Caco-2 (cell line): ENCODE measurements around the gene KSR2. TPM values are rescaled to one million over a fixed set of nuclear protein-coding genes. Genes with fewer than 3 reads are reported as not detected.

Experiments
- BruUV-seq: library from RNA; stranded (reverse); fragments of 400-500 nt; replicated peaks from 2 replicates; lab custom pipeline; 2021; lab: Mats Ljungman, UMichigan
- CTCF ChIA-PET: fragments of 300-600 bp; sonication (Branson Sonifier 250); formaldehyde crosslinking; loops from one replicate; lab custom pipeline; 2022; ENCODE audit warnings: antibody characterized with exemption; lab: Charles Lee
- POLR2A ChIA-PET: fragments of 300-600 bp; sonication (Branson Sonifier 250); formaldehyde crosslinking; loops from one replicate; lab custom pipeline; 2022; ENCODE audit warnings: antibody characterized with exemption; lab: Charles Lee
- DNase-seq, 2 experiments: peaks; one replicate each; pipeline versions ENCODE4 v3.0.0 to v3.0.0-alpha.2; 2020 to 2022
- H3K27me3 ChIP-seq: replicated peaks from 2 replicates; pipeline ENCODE4 v1.6.0; 2011; ENCODE audit warnings: low read length; ENCODE audit not compliant: control insufficient read depth, insufficient read depth
- H3K36me3 ChIP-seq: 2 replicates; pipeline ENCODE4 v1.5.1; 2011; ENCODE audit warnings: low read length; ENCODE audit not compliant: control insufficient read depth, insufficient read depth
- H3K4me1 ChIP-seq: fragments of 250-450 bp; sonication (Bioruptor Pico); 2 replicates; pipeline ENCODE4 v1.5.1; 2020; ENCODE audit warnings: mild to moderate bottlenecking
- H3K4me3 ChIP-seq: 2 replicates; pipeline ENCODE4 v1.5.1; 2011; ENCODE audit warnings: low read depth, mild to moderate bottlenecking, control low read depth, low read length
- H3K9me3 ChIP-seq: fragments of 250-450 bp; sonication (Bioruptor Pico); 2 replicates; pipeline ENCODE4 v1.5.1; 2020; ENCODE audit warnings: mild to moderate bottlenecking, moderate library complexity
- H3K27ac Mint-ChIP-seq: one replicate; pipeline ENCODE4 v1.8.0; 2022; ENCODE audit warnings: mixed read lengths; ENCODE audit not compliant: unreplicated experiment
- H3K27me3 Mint-ChIP-seq: one replicate; pipeline ENCODE4 v1.8.0; 2022; ENCODE audit warnings: mixed read lengths; ENCODE audit not compliant: insufficient read depth, unreplicated experiment
- H3K36me3 Mint-ChIP-seq: one replicate; pipeline ENCODE4 v1.8.0; 2022; ENCODE audit warnings: mild to moderate bottlenecking, mixed read lengths; ENCODE audit not compliant: insufficient read depth, unreplicated experiment
- H3K4me1 Mint-ChIP-seq: one replicate; pipeline ENCODE4 v1.8.0; 2022; ENCODE audit warnings: low read depth, mixed read lengths; ENCODE audit not compliant: unreplicated experiment
- H3K4me3 Mint-ChIP-seq: one replicate; pipeline ENCODE4 v1.8.0; 2022; ENCODE audit warnings: mild to moderate bottlenecking, moderate library complexity, mixed read lengths; ENCODE audit not compliant: unreplicated experiment
- H3K9me3 Mint-ChIP-seq: one replicate; pipeline ENCODE4 v1.8.0; 2022; ENCODE audit warnings: mixed read lengths; ENCODE audit not compliant: unreplicated experiment
- CTCF ChIP-seq, 2 experiments: fragments of 200-600 bp in 1 of 2; IDR thresholded peaks; 1 replicate in 1 of 2; 2 replicates in 1 of 2; pipeline versions ENCODE4 v1.5.1 to v1.8.0; 2011 to 2022; ENCODE audit warnings: antibody characterized with exemption in 1 of 2, control low read depth in 1 of 2, inconsistent platforms in 1 of 2, low read depth in 1 of 2, low read length in 1 of 2, mild to moderate bottlenecking in 1 of 2, moderate library complexity in 1 of 2; ENCODE audit not compliant: insufficient read depth in 1 of 2, severe bottlenecking in 1 of 2, unreplicated experiment in 1 of 2
- intact Hi-C: fragments of 100-400 bp; cut with micrococcal nuclease; formaldehyde crosslinking; loops from one replicate; pipeline ENCODE4 v1.10.0; 2022; ENCODE audit not compliant: unreplicated experiment
- total RNA-seq: library from RNA; stranded (reverse); gene quantifications from 2 replicates; pipeline ENCODE4 v1.2.3, GENCODE V29; 2022

The KSR2 gene
- total RNA-seq, 1 experiment from 2014 or later = 0.66 TPM

GRCh38 chr12:117844114-117844830, 124.5 kb downstream of the KSR2 start:
- ChIA-PET CTCF (no interaction called here), POLR2A (no interaction called here)
- no peaks in the 10 kb centered on the region for H3K4me1 Mint-ChIP-seq
- Histone ChIP-seq H3K4me3 (no peak overlapping the region), H3K9me3 (no peaks in the 10 kb centered on the region), H3K36me3 (no peaks in the 10 kb centered on the region), H3K4me1 (no peaks in the 10 kb centered on the region), H3K27me3 (no peaks in the 10 kb centered on the region)
- TF ChIP-seq CTCF (IDR thresholded peaks at IDR 0.05; ENCODE audit: insufficient read depth in 1 of 2, low read depth in 1 of 2, low read length in 1 of 2, severe bottlenecking in 1 of 2, unreplicated experiment in 1 of 2) = no peak
- H3K27ac Mint-ChIP-seq = no peak overlapping the region
- DNase-seq = no peak
- peaks cover 8% of the 10 kb centered on the region for H3K27me3 Mint-ChIP-seq
- peaks cover 9% of the 10 kb centered on the region for H3K9me3 Mint-ChIP-seq
- H3K4me3 Mint-ChIP-seq = no peak overlapping the region
- no peaks in the 10 kb centered on the region for H3K36me3 Mint-ChIP-seq
- no TSS peak for BruUV-seq
- intact Hi-C loops = no loop called here

DNA sequence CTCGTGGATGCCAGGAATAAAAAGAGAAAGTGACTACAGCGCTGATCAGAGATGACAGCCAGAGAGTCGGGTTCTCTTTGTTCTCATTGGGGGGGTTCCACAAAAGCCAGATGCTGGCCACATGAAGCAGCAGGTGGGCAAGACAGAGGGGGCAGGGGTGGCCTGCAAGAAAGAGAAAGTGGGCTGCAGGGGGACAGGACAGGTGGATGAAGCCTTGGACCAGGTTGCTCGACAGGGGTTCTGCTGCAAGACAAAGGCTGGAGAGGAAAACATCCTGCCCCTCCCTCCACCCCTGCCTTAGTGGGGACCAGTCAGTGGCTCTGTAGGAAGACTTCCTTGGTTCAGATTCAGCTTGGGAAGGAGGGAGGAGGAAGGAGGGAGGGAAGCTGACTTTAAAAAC, 126.2 kb downstream of the KSR2 start:
- no peaks in the 10 kb centered on the region for H3K27me3 ChIP-seq
- no peak for TF ChIP-seq CTCF (IDR thresholded peaks at IDR 0.05; ENCODE audit: insufficient read depth in 1 of 2, low read depth in 1 of 2, low read length in 1 of 2, severe bottlenecking in 1 of 2, unreplicated experiment in 1 of 2)
- POLR2A ChIA-PET = no interaction called here
- DNase-seq = no peak
- Mint-ChIP-seq H3K4me3 (no peak overlapping the region), H3K9me3 (peaks cover 9% of the 10 kb centered on the region), H3K4me1 (no peaks in the 10 kb centered on the region), H3K27ac (no peak overlapping the region), H3K27me3 (peaks cover 6% of the 10 kb centered on the region), H3K36me3 (no peaks in the 10 kb centered on the region)
- no TSS peak for BruUV-seq
- H3K36me3 ChIP-seq = no peaks in the 10 kb centered on the region
- no peaks in the 10 kb centered on the region for H3K4me1 ChIP-seq
- CTCF ChIA-PET = no interaction called here
- H3K9me3 ChIP-seq = no peaks in the 10 kb centered on the region
- intact Hi-C loops = no loop called here
- no peak overlapping the region for H3K4me3 ChIP-seq

DNA sequence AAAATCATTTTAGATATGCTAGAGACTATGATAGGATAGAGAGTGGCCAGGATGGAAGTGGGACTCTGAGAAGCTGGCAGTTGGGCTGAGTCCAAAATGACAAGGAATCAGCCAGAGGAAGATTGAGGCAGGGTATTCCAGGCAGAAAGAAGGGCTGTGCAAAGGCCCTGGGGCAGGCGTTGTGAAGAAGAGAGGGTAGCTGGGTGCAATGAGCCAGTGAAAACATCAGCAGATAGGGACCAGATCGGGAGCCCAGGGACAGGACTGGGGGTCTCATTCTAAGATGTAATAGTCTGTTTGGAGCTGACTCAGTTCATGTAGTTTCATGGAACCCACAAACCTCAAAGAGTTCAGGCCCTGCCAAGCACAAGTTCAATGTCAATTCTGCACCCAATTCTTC, 126.6 kb downstream of the KSR2 start:
- H3K9me3 ChIP-seq = no peaks in the 10 kb centered on the region
- POLR2A ChIA-PET = no interaction called here
- H3K36me3 ChIP-seq = no peaks in the 10 kb centered on the region
- Mint-ChIP-seq H3K4me1 (no peaks in the 10 kb centered on the region), H3K27me3 (peaks cover 6% of the 10 kb centered on the region), H3K36me3 (no peaks in the 10 kb centered on the region), H3K27ac (no peak overlapping the region), H3K9me3 (peaks cover 9% of the 10 kb centered on the region), H3K4me3 (no peak overlapping the region)
- CTCF ChIA-PET = no interaction called here
- DNase-seq = no peak
- no peaks in the 10 kb centered on the region for H3K27me3 ChIP-seq
- H3K4me1 ChIP-seq = no peaks in the 10 kb centered on the region
- no peak overlapping the region for H3K4me3 ChIP-seq
- intact Hi-C loops = no loop called here
- no peak for TF ChIP-seq CTCF (IDR thresholded peaks at IDR 0.05; ENCODE audit: insufficient read depth in 1 of 2, low read depth in 1 of 2, low read length in 1 of 2, severe bottlenecking in 1 of 2, unreplicated experiment in 1 of 2)
- BruUV-seq = no TSS peak
